Measurements from ENCODE around the gene PAX8.

PAX8 gene

DNA sequence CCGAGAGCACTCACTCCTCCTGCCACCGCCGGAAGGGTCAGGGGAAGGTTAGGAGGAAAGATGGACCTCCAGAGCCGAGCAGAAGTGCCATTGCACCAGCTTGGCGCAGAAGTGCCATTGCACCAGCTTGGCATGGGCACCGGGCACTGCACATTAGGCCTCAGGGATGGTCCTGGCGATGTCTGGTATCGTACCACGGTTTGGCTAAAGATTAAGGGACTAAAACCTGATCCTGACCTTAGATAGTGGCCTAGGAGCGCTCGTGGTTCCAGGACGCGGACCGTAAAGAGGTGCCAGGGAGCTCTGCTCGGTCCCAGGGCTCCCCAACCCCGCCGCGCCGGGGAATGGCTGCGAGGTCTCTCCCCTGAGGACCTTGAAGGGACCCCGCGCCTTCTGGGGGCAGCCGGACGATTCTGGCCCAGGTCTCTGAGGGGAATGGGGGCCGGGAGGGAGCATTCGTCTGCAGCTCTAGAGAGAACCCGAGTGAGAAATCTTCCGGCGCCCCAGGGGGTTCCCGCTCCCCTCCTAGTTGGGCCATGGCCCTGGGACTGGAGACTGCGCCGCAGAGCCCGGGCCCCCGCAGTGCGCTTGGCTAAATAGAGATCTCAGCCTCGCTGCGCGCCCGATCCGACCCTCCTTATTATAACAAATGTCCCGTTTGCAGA, 1.8 kb downstream of the PAX8 start:
- H3K27ac ChIP-seq, result no peak overlapping the region
- TF ChIP-seq, protein P1, sequence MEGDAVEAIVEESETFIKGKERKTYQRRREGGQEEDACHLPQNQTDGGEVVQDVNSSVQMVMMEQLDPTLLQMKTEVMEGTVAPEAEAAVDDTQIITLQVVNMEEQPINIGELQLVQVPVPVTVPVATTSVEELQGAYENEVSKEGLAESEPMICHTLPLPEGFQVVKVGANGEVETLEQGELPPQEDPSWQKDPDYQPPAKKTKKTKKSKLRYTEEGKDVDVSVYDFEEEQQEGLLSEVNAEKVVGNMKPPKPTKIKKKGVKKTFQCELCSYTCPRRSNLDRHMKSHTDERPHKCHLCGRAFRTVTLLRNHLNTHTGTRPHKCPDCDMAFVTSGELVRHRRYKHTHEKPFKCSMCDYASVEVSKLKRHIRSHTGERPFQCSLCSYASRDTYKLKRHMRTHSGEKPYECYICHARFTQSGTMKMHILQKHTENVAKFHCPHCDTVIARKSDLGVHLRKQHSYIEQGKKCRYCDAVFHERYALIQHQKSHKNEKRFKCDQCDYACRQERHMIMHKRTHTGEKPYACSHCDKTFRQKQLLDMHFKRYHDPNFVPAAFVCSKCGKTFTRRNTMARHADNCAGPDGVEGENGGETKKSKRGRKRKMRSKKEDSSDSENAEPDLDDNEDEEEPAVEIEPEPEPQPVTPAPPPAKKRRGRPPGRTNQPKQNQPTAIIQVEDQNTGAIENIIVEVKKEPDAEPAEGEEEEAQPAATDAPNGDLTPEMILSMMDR (conservative IDR thresholded peaks at IDR 0.05; ENCODE audit: low read depth), result no peak
- no peak for DNase-seq (ENCODE audit: low spot score)
- POLR2A ChIA-PET (ENCODE audit: low non-redundant PET), result no interaction called here
- CTCF ChIA-PET, result interaction anchor here (0.7 kb wide), 1 partner anchor 94 kb away, joined by 3 read pairs; no protein-coding TSS in a partner anchor

DNA sequence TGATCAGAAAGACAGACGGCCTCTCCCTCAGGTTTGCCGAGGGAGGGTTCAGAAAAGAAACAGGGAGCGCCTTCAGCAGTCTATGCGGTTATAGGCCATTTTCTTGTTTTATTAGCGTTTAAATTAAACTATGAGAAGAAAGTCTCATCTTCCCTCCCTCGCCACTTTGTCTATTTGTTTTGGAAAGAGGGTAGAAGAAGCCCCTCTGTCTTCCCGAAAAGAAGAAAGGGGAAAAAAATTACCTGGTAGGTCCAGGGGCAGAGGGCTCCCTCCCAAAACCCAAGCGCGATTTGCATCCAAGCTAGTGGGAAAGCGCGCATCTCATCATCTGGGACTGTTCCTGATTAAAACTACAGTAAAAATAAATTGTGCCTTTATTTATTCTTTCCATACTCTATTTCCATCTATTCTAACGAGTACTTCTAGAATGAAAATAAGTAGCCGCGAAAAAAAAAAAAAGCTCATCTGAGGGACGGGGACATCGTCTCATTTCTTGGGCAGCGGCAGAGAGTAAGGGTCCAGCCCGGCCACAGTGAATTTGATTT, 2.4 kb downstream of the PAX8 start:
- POLR2A ChIA-PET (ENCODE audit: low non-redundant PET), result no interaction called here
- H3K27ac ChIP-seq, result no peak overlapping the region
- DNase-seq (ENCODE audit: low spot score), result no peak
- CTCF ChIA-PET, result interaction anchor here (0.7 kb wide), 1 partner anchor 94 kb away, joined by 3 read pairs; no protein-coding TSS in a partner anchor
- TF ChIP-seq, protein P1 (conservative IDR thresholded peaks at IDR 0.05; ENCODE audit: low read depth), result no peak

DNA sequence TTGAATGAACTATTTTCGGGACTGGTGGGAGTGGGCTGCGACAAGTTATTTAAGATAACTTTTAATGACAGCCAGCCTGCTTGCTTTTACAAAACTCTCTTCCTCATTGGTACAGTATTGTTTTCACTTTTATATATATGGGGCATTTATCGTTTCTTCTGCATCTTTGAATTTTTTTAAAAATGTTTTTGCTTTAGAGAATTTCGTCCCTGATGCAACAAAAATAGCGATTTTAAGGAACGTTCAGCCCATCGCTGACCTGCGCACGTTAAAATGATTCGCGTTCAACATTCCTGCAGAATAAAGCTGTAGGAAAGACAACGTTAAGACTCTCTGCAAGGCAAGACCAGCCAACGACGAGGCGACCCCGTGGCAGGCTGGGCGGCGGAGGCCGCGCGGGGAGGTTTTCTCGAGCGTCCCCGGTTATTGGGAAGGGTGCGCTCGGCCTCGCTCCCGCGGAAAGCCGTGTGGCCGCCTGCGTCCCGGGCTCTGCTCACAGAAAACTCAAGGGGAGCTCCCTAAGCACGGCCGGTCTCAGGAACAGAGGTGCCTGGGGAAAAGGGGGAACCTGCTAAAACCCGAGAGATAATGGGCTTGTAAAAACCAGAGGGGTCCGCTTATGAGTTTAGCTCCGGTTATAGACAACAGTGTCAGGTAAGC, 3.0 kb downstream of the PAX8 start:
- TF ChIP-seq, protein P1 (conservative IDR thresholded peaks at IDR 0.05; ENCODE audit: low read depth), result no peak
- DNase-seq (ENCODE audit: low spot score), result no peak
- H3K27ac ChIP-seq, result no peak overlapping the region
- ChIA-PET CTCF (interaction anchor here (0.6 kb wide), 1 partner anchor 11 kb away, joined by 4 read pairs; no protein-coding TSS in a partner anchor), POLR2A (ENCODE audit: low non-redundant PET) (no interaction called here)

DNA sequence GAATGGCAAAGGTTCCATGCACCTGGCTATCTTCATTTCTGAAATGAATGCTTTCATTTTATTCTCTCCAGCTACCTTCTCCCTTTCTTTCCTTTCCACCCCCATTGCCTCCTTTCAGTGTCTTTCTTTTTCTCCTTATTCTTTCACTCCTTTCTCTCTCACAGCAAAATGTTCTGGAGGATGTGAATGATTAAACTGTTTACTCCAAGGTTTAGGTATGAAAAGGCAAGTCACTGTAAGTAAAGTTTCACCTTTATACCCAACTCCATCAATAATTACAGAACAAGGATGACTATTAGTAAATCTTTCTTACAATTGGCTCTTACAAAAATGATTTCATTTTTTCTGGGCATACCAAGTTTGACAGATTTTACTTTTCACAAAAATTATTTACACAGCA, 4.3 kb downstream of the PAX8 start:
- CTCF ChIA-PET, result no interaction called here
- DNase-seq (ENCODE audit: low spot score), result no peak

DNA sequence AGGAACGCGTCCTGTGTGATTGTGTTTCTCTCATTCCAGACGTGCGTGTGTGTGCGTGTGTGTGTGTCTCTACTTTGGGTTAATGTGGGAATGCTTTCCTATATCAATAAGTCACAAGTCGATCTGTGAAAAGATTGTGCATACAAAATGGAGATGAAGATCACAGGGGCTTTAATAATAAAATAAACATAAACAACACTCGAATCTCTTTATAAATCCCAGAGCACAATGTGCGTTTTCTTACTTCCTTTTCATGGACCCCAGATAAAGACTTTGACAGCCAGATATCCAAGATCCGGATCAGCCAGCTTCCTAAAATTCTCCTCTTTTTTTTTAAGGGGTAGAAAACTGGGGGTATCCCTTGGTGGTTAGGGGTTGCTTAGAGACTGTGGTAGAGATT, 4.7 kb downstream of the PAX8 start:
- TF ChIP-seq, protein P1 (conservative IDR thresholded peaks at IDR 0.05; ENCODE audit: low read depth), result no peak
- ChIA-PET POLR2A (ENCODE audit: low non-redundant PET) (no interaction called here), CTCF (no interaction called here)
- H3K27ac ChIP-seq, result no peak overlapping the region
- no peak for DNase-seq (ENCODE audit: low spot score)

More for the DNA sequence above, 4.3 kb downstream of the PAX8 start:
- POLR2A ChIA-PET (ENCODE audit: low non-redundant PET), result no interaction called here
- no peak overlapping the region for H3K27ac ChIP-seq
- TF ChIP-seq, protein P1 (conservative IDR thresholded peaks at IDR 0.05; ENCODE audit: low read depth), result no peak

DNA sequence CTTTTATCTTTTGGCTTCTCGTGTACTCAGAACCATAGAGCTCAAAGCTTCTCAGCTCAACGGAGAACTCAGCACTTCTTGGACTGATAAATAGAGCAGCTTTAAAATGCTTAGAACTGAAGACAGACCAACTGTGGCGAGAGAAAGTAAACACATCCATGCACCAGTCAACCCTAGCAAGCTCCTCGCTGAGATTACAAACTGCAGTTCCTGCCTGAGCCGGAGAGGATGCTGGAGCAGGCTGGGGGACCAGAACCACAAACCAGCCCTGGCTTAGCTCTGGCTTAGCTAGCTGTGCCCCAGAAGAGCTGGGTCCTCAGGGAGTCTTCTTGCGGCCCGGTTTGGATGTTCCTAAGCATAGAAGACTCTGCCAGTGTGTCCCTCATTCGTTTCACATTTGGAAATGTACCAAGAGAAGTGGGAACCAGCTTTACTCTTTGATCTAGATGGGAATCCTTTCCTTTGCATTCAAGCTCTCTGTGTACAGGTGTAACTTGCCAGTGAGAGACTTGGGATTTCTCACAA, 5.6 kb downstream of the PAX8 start:
- ChIA-PET CTCF (no interaction called here), POLR2A (ENCODE audit: low non-redundant PET) (no interaction called here)
- H3K27ac ChIP-seq, result no peak overlapping the region
- TF ChIP-seq, protein P1 (conservative IDR thresholded peaks at IDR 0.05; ENCODE audit: low read depth), result no peak
- no peak for DNase-seq (ENCODE audit: low spot score)
